GM12878 (cell line): ENCODE data around the gene SMIM13. TPM values are rescaled to one million over a fixed set of nuclear protein-coding genes. Genes with fewer than 3 reads are reported as not detected.
A peak's percentile ranks its signal among the peaks of the same experiment; 100 is the strongest.

Experiments
- CEBPB ChIP-seq, 2 experiments: fragments of 150-350 bp in 1 of 2; IDR thresholded peaks; 2 replicates each; pipeline ENCODE4 v1.6.1; 2012 to 2014; ENCODE audit warnings: low read depth in 2 of 2, low read length in 2 of 2, borderline replicate concordance in 1 of 2, inconsistent platforms in 1 of 2
- CTCF ChIP-seq, 3 experiments: IDR thresholded peaks in 2 of 3; conservative IDR thresholded peaks in 1 of 3; 2 replicates each; pipeline ENCODE4 v1.5.1; 2011; ENCODE audit warnings: low read depth in 3 of 3, low read length in 3 of 3, mild to moderate bottlenecking in 3 of 3, control low read depth in 2 of 3, moderate library complexity in 2 of 3, inconsistent platforms in 1 of 3, mixed read lengths in 1 of 3; ENCODE audit not compliant: control insufficient read depth in 2 of 3, insufficient read depth in 1 of 3; ENCODE audit errors: extremely low read depth in 1 of 3
- DPF2 ChIP-seq: fragments of 450-650 bp; IDR thresholded peaks from 2 replicates; pipeline ENCODE4 v1.6.1; 2017; ENCODE audit warnings: mild to moderate bottlenecking
- IRF5 ChIP-seq: fragments of 450-650 bp; IDR thresholded peaks from 2 replicates; pipeline ENCODE4 v1.6.1; 2017; ENCODE audit warnings: borderline replicate concordance
- MYC ChIP-seq: IDR thresholded peaks from 2 replicates; pipeline ENCODE4 v1.6.1; 2011; ENCODE audit warnings: mild to moderate bottlenecking, low read length, moderate library complexity, inconsistent platforms; ENCODE audit not compliant: insufficient read depth, insufficient replicate concordance, insufficient read length, severe bottlenecking
- NR2C2 ChIP-seq: IDR thresholded peaks from 2 replicates; pipeline ENCODE4 v1.6.1; 2011; ENCODE audit warnings: borderline replicate concordance, low read depth; ENCODE audit not compliant: control insufficient read depth, insufficient read length
- SMAD5 ChIP-seq: IDR thresholded peaks from 2 replicates; pipeline ENCODE4 v1.6.1; 2016; ENCODE audit warnings: antibody characterized with exemption, low read depth
- STAT3 ChIP-seq: IDR thresholded peaks from 2 replicates; pipeline ENCODE4 v1.6.1; 2011; ENCODE audit warnings: low read depth, low read length, improper control_type of control experiment
- YY1 ChIP-seq: IDR thresholded peaks from 2 replicates; pipeline ENCODE4 v1.6.1; 2011; ENCODE audit warnings: low read depth, mild to moderate bottlenecking, low read length
- polyA plus RNA-seq, 11 experiments: library from polyadenylated mRNA; depleted of rRNA in 4 of 11; unstranded in 6 of 11; stranded (reverse) in 5 of 11; fragments of >200 nt; fragmentation: Nextera tagmentation in 4 of 11; fragmentation: Illumina TruSeq in 1 of 11; extraction: Ambion mirVana in 4 of 11; extraction: Trizol in 1 of 11; gene quantifications; 1 replicate in 1 of 11; 2 replicates in 10 of 11; pipeline versions ENCODE4 v1.2.1 to v1.2.3, GENCODE V29; 2011 to 2016; ENCODE audit warnings: inconsistent platforms in 2 of 11, missing spikeins in 2 of 11, low read depth in 1 of 11
- total RNA-seq, 4 experiments: library from RNA; depleted of rRNA in 3 of 4; stranded (reverse); fragments of >200 nt in 3 of 4; fragmentation: Illumina TruSeq in 1 of 4; extraction: Trizol in 1 of 4; gene quantifications; 2 replicates each; pipeline versions ENCODE4 v1.2.1 to v1.2.3, GENCODE V29; 2013 to 2021

The SMIM13 gene
- total and polyA plus RNA-seq, 10 of the 15 experiments (the other 5 are each of a cell fraction or from before 2014, with no cell fraction given) = 2.0 to 8.5 (median 4.7) TPM

- no peak for TF ChIP-seq IRF5
- no peak for TF ChIP-seq CEBPB (IDR thresholded peaks at IDR 0.05; ENCODE audit: borderline replicate concordance in 1 of 2, low read depth in 2 of 2, low read length in 2 of 2)
- no peak; the same call in 1 of the 2 replicates for TF ChIP-seq SMAD5
- TF ChIP-seq DPF2 = peak; percentile 76; the same call in 1 of the 2 replicates
- peak; percentile 42 to 59 (median 51); a peak in 4 of 6 replicates for TF ChIP-seq CTCF (IDR thresholded peaks at IDR 0.05 in 2 of 3, conservative IDR thresholded peaks at IDR 0.05 in 1 of 3; ENCODE audit: control insufficient read depth in 2 of 3, extremely low read depth in 1 of 3, insufficient read depth in 1 of 3, low read depth in 3 of 3, low read length in 3 of 3)
- peak; percentile 34; the same call in 1 of the 2 replicates for TF ChIP-seq YY1
- TF ChIP-seq STAT3 = no peak
- TF ChIP-seq NR2C2 = no peak
- no peak for TF ChIP-seq MYC
- TF ChIP-seq, all 136 proteins: peak for 40
These were observed at the start of gene SMIM13 (continued) for GRCh38 chr6:11093626-11094410.
